Measurements from ENCODE around the gene BCKDK. TPM values are rescaled to one million over a fixed set of nuclear protein-coding genes. Genes with fewer than 3 reads are reported as not detected.

Gene BCKDK
- polyA plus RNA-seq, 1 of the 3 experiments (the other 2 are of a cell fraction), result 73.2 TPM

GRCh38 chr16:31130336-31130891 is 22.2 kb downstream of the BCKDK start:
- H3K4me1 ChIP-seq (ENCODE audit: control insufficient read depth in 1 of 2, insufficient read depth in 2 of 2, low read depth in 1 of 2, low read length in 1 of 2), result peaks cover 0 to 20% of the 10 kb centered on the region in 2 experiments; a peak in 1 of 4 replicates
- no peak overlapping the region for H3K27ac ChIP-seq (ENCODE audit: low read depth in 2 of 2, low read length in 1 of 2)
- 100% methylated on average over 3 of the region's 10 CpGs for WGBS (ENCODE audit: low lambda C conversion rate)
- H3K4me2 ChIP-seq, result no peak overlapping the region
- no peaks in the 10 kb centered on the region for H3K79me2 ChIP-seq (ENCODE audit: insufficient read depth)
- no peaks in the 10 kb centered on the region for H3K9me3 ChIP-seq
- H3K9ac ChIP-seq, result no peak overlapping the region
- POLR2A ChIA-PET, result interaction anchor here (0.9 to 1.9 kb wide), 3 partner anchors 9 to 13 kb away, joined by 3 to 4 read pairs (median 4); partner anchors contain the start of gene KAT8
- no peaks in the 10 kb centered on the region for H3F3A ChIP-seq (replicated peaks; ENCODE audit: insufficient read depth)
- no peaks in the 10 kb centered on the region for H3K27me3 ChIP-seq (ENCODE audit: insufficient read depth)
- no peaks in the 10 kb centered on the region for H3K9me2 ChIP-seq
- CTCF ChIA-PET, result interaction anchor here (3.9 kb wide), 1 partner anchor 12 kb away, joined by 17 read pairs; no protein-coding TSS in a partner anchor
- DNase-seq, result no peak
- peaks cover 0 to 13% of the 10 kb centered on the region in 2 experiments for H3K36me3 ChIP-seq (replicated peaks in 1 of 2; ENCODE audit: control insufficient read depth in 1 of 2, insufficient read depth in 2 of 2, low read length in 1 of 2)
- H4K20me1 ChIP-seq (ENCODE audit: insufficient read depth), result no peaks in the 10 kb centered on the region
- no peak overlapping the region for H3K4me3 ChIP-seq (ENCODE audit: low read depth in 2 of 2, low read length in 1 of 2)
- H2AFZ ChIP-seq (ENCODE audit: low read depth), result no peak overlapping the region
- TF ChIP-seq RFX5 (IDR thresholded peaks at IDR 0.05; ENCODE audit: low read length) (no peak), SIN3A (IDR thresholded peaks at IDR 0.05; ENCODE audit: borderline replicate concordance, low read depth, low read length) (no peak), USF2 (IDR thresholded peaks at IDR 0.05; ENCODE audit: borderline replicate concordance, low read depth, low read length) (no peak)

GRCh38 chr16:31130899-31131298 is 22.7 kb downstream of the BCKDK start:
- Histone ChIP-seq H3K9me2 (no peaks in the 10 kb centered on the region), H3K36me3 (replicated peaks in 1 of 2; ENCODE audit: control insufficient read depth in 1 of 2, insufficient read depth in 2 of 2, low read length in 1 of 2) (peaks cover 0 to 13% of the 10 kb centered on the region in 2 experiments), H3K4me2 (no peak overlapping the region), H3K4me1 (ENCODE audit: control insufficient read depth in 1 of 2, insufficient read depth in 2 of 2, low read depth in 1 of 2, low read length in 1 of 2) (peaks cover 0 to 20% of the 10 kb centered on the region in 2 experiments; a peak in 1 of 4 replicates), H3K79me2 (ENCODE audit: insufficient read depth) (no peaks in the 10 kb centered on the region), H3K9me3 (no peaks in the 10 kb centered on the region), H3F3A (replicated peaks; ENCODE audit: insufficient read depth) (no peaks in the 10 kb centered on the region), H3K27me3 (ENCODE audit: insufficient read depth) (no peaks in the 10 kb centered on the region), H4K20me1 (ENCODE audit: insufficient read depth) (no peaks in the 10 kb centered on the region), H3K27ac (ENCODE audit: low read depth in 2 of 2, low read length in 1 of 2) (no peak overlapping the region), H3K9ac (no peak overlapping the region), H2AFZ (ENCODE audit: low read depth) (no peak overlapping the region), H3K4me3 (ENCODE audit: low read depth in 2 of 2, low read length in 1 of 2) (no peak overlapping the region)
- 93% methylated on average over 2 of the region's 6 CpGs for WGBS (ENCODE audit: low lambda C conversion rate)
- CTCF ChIA-PET, result interaction anchor here (0.8 to 3.9 kb wide), 2 partner anchors 12 to 13 kb away, joined by 3 to 17 read pairs; partner anchors contain the start of gene KAT8
- TF ChIP-seq RFX5 (IDR thresholded peaks at IDR 0.05; ENCODE audit: low read length) (no peak), ELF1 (IDR thresholded peaks at IDR 0.05) (no peak), TAF1 (IDR thresholded peaks at IDR 0.05; ENCODE audit: borderline replicate concordance, low read depth, low read length) (no peak), JUND (IDR thresholded peaks at IDR 0.05) (no peak), RXRA (IDR thresholded peaks at IDR 0.05; ENCODE audit: borderline replicate concordance, low read depth) (no peak), NRF1 (IDR thresholded peaks at IDR 0.05; ENCODE audit: low read depth, low read length) (no peak), SMC3 (IDR thresholded peaks at IDR 0.05; ENCODE audit: low read depth, low read length) (no peak), EP300 (IDR thresholded peaks at IDR 0.05; ENCODE audit: borderline replicate concordance in 1 of 2, low read depth in 1 of 2, low read length in 1 of 2) (no peak), PBX3 (IDR thresholded peaks at IDR 0.05) (no peak), RAD21 (IDR thresholded peaks at IDR 0.05; ENCODE audit: low read length) (no peak), FOXM1 (IDR thresholded peaks at IDR 0.05; ENCODE audit: low read depth) (no peak), GABPA (IDR thresholded peaks at IDR 0.05; ENCODE audit: low read depth) (no peak), YY1 (IDR thresholded peaks at IDR 0.05; ENCODE audit: low read depth) (no peak), TEAD4 (IDR thresholded peaks at IDR 0.05; ENCODE audit: borderline replicate concordance, insufficient read depth) (no peak), IRF3 (IDR thresholded peaks at IDR 0.05; ENCODE audit: low read depth, low read length) (no peak), USF1 (IDR thresholded peaks at IDR 0.05; ENCODE audit: borderline replicate concordance, low read depth) (no peak), TCF12 (IDR thresholded peaks at IDR 0.05) (no peak)
- DNase-seq, result no peak
- POLR2A ChIA-PET, result interaction anchor here (0.9 to 1.9 kb wide), 3 partner anchors 9 to 14 kb away, joined by 3 to 4 read pairs (median 4); partner anchors contain the start of gene KAT8
